T-helper 17 cell (primary cell): ENCODE results near the gene GLRX2. TPM values are rescaled to one million over a fixed set of nuclear protein-coding genes. Genes with fewer than 3 reads are reported as not detected.
"Not testable (repeated sequence)": the region's sequence is repeated elsewhere in the genome, so short reads cannot be mapped to it uniquely, and the experiment has no call there.

Source experiments
- ATAC-seq: fragments of 150-1000 bp; cut with Tn5 transposase; 2 replicates; pipeline ENCODE4 v1.10.0; 2021; ENCODE audit warnings: mild to moderate bottlenecking, moderate library complexity
- DNase-seq, 3 donors: peaks; one replicate each; pipeline versions ENCODE4 v3.0.0 to v3.0.0-alpha.2; 2020 to 2021
- H3K9me3 ChIP-seq: one replicate; pipeline ENCODE4 v1.7.0; 2013; ENCODE audit warnings: low read length, mild to moderate bottlenecking; ENCODE audit not compliant: control insufficient read depth, poor library complexity, severe bottlenecking
- H3K27ac Mint-ChIP-seq: one replicate; pipeline ENCODE4 v1.8.0; 2022; ENCODE audit warnings: mild to moderate bottlenecking, moderate library complexity, mixed read lengths
- H3K27me3 Mint-ChIP-seq: one replicate; pipeline ENCODE4 v1.8.0; 2022; ENCODE audit warnings: mixed read lengths
- H3K36me3 Mint-ChIP-seq: one replicate; pipeline ENCODE4 v1.8.0; 2022; ENCODE audit warnings: low read depth, mixed read lengths
- H3K4me1 Mint-ChIP-seq: one replicate; pipeline ENCODE4 v1.8.0; 2022; ENCODE audit warnings: mild to moderate bottlenecking, mixed read lengths
- H3K4me3 Mint-ChIP-seq: one replicate; pipeline ENCODE4 v1.8.0; 2022; ENCODE audit warnings: mild to moderate bottlenecking, moderate library complexity, mixed read lengths
- total RNA-seq, 4 donors: library from RNA in 2 of 4; stranded (reverse) in 2 of 4; gene quantifications; one replicate each; pipeline ENCODE4 v1.2.3 and lab custom pipeline; 2022 to 2026

GLRX2 gene
- total RNA-seq, 2 donors from 2014 or later = 7.0 to 7.8 TPM

GRCh38 chr1:193069748-193070385 is 35.3 kb downstream of the GLRX2 start:
- no peaks in the 10 kb centered on the region for H3K27me3 Mint-ChIP-seq
- peaks cover 38% of the 10 kb centered on the region for H3K4me1 Mint-ChIP-seq
- DNase-seq = no peak
- peak overlapping the region; percentile 51 for H3K27ac Mint-ChIP-seq
- H3K36me3 Mint-ChIP-seq = peaks cover 8% of the 10 kb centered on the region
- H3K9me3 ChIP-seq = no peaks in the 10 kb centered on the region
- peak; percentile 44 for ATAC-seq
- peak overlapping the region; percentile 15 for H3K4me3 Mint-ChIP-seq

- H3K36me3 Mint-ChIP-seq = peaks cover 6% of the 10 kb centered on the region
- H3K4me1 Mint-ChIP-seq = peaks cover 48% of the 10 kb centered on the region
- H3K27me3 Mint-ChIP-seq = no peaks in the 10 kb centered on the region
- peak overlapping the region; percentile 78 for H3K27ac Mint-ChIP-seq
- ATAC-seq (no peak), DNase-seq (no peak)
- H3K9me3 ChIP-seq = no peaks in the 10 kb centered on the region
- no peak overlapping the region for H3K4me3 Mint-ChIP-seq
Measured at GRCh38 chr1:193068013-193068412, 37.2 kb downstream of the GLRX2 start.

GRCh38 chr1:193066606-193067005 is 38.6 kb downstream of the GLRX2 start:
- no peak overlapping the region for H3K4me3 Mint-ChIP-seq

GRCh38 chr1:193065954-193066353 is 39.3 kb downstream of the GLRX2 start:
- peaks cover 57% of the 10 kb centered on the region for H3K4me1 Mint-ChIP-seq
- H3K9me3 ChIP-seq = no peaks in the 10 kb centered on the region
- no peaks in the 10 kb centered on the region for H3K27me3 Mint-ChIP-seq
- H3K27ac Mint-ChIP-seq = peak overlapping the region; percentile 90
- H3K36me3 Mint-ChIP-seq = peaks cover 6% of the 10 kb centered on the region
- no peak for DNase-seq
- H3K4me3 Mint-ChIP-seq = peak overlapping the region; percentile 19
- ATAC-seq = no peak

More at GRCh38 chr1:193066606-193067005, 38.6 kb downstream of the GLRX2 start:
- Mint-ChIP-seq H3K27me3 (no peaks in the 10 kb centered on the region), H3K36me3 (peaks cover 6% of the 10 kb centered on the region), H3K27ac (peak overlapping the region; percentile 90), H3K4me1 (peaks cover 53% of the 10 kb centered on the region)
- ATAC-seq (no peak), DNase-seq (no peak)
- no peaks in the 10 kb centered on the region for H3K9me3 ChIP-seq

- H3K4me1 Mint-ChIP-seq = peaks cover 56% of the 10 kb centered on the region
- peaks cover 5% of the 10 kb centered on the region for H3K36me3 Mint-ChIP-seq
- H3K9me3 ChIP-seq = no peaks in the 10 kb centered on the region
- H3K4me3 Mint-ChIP-seq = no peak overlapping the region
- no peak for ATAC-seq
- H3K27ac Mint-ChIP-seq = peak overlapping the region; percentile 39
- DNase-seq = no peak
- no peaks in the 10 kb centered on the region for H3K27me3 Mint-ChIP-seq
Measured at GRCh38 chr1:193062698-193063463, 42.3 kb downstream of the GLRX2 start.

GRCh38 chr1:193060938-193061337 is 44.3 kb downstream of the GLRX2 start:
- Mint-ChIP-seq H3K4me3 (peak overlapping the region; percentile 99), H3K27me3 (no peaks in the 10 kb centered on the region), H3K4me1 (peaks cover 56% of the 10 kb centered on the region), H3K36me3 (peaks cover 4% of the 10 kb centered on the region), H3K27ac (no peak overlapping the region)
- H3K9me3 ChIP-seq = no peaks in the 10 kb centered on the region
- DNase-seq (no peak), ATAC-seq (no peak)

- H3K36me3 Mint-ChIP-seq = peaks cover 4% of the 10 kb centered on the region
- H3K4me1 Mint-ChIP-seq = peaks cover 51% of the 10 kb centered on the region
- ATAC-seq (no peak), DNase-seq (no peak)
- no peaks in the 10 kb centered on the region for H3K9me3 ChIP-seq
- H3K27me3 Mint-ChIP-seq = no peaks in the 10 kb centered on the region
- peak overlapping the region; percentile 98 for H3K27ac Mint-ChIP-seq
- peak overlapping the region; percentile 99 for H3K4me3 Mint-ChIP-seq
Measured at GRCh38 chr1:193060406-193060805, 44.8 kb downstream of the GLRX2 start.

GRCh38 chr1:193060115-193060403 is 45.2 kb downstream of the GLRX2 start:
- Mint-ChIP-seq H3K4me1 (peaks cover 50% of the 10 kb centered on the region), H3K27me3 (no peaks in the 10 kb centered on the region), H3K27ac (peak overlapping the region; percentile 98), H3K36me3 (peaks cover 4% of the 10 kb centered on the region), H3K4me3 (peak overlapping the region; percentile 99)
- DNase-seq (no peak), ATAC-seq (no peak)
- H3K9me3 ChIP-seq = no peaks in the 10 kb centered on the region

GRCh38 chr1:193059282-193060114 is 45.7 kb downstream of the GLRX2 start, which contains the start of the genes RO60 and UCHL5:
RO60 (plus strand) TSS chr1:193059612; CDS start chr1:193069055, 9,443 bp downstream.
UCHL5 (minus strand) TSS chr1:193059360; CDS start chr1:193059260, 100 bp downstream.
- H3K27ac Mint-ChIP-seq = peak within 1 kb of the TSS; percentile 98
- peaks cover 49% of the 10 kb centered on the region for H3K4me1 Mint-ChIP-seq
- no peaks in the 10 kb centered on the region for H3K9me3 ChIP-seq
- ATAC-seq = peak; percentile 97
- peak within 1 kb of the TSS; percentile 99 for H3K4me3 Mint-ChIP-seq
- peak; percentile 83 to 92 (median 87) for DNase-seq
- H3K36me3 Mint-ChIP-seq = peaks cover 4% of the 10 kb centered on the region
- H3K27me3 Mint-ChIP-seq = no peaks in the 10 kb centered on the region

GRCh38 chr1:193058529-193059281 is 46.5 kb downstream of the GLRX2 start:
- Mint-ChIP-seq H3K4me1 (peaks cover 43% of the 10 kb centered on the region), H3K27ac (peak overlapping the region; percentile 98), H3K27me3 (no peaks in the 10 kb centered on the region), H3K4me3 (peak overlapping the region; percentile 99), H3K36me3 (peaks cover 4% of the 10 kb centered on the region)
- DNase-seq = peak; percentile 6 to 26 (median 20)
- H3K9me3 ChIP-seq = no peaks in the 10 kb centered on the region
- ATAC-seq = peak; percentile 9

- Mint-ChIP-seq H3K36me3 (peaks cover 2% of the 10 kb centered on the region), H3K4me1 (peaks cover 24% of the 10 kb centered on the region), H3K27ac (no peak overlapping the region), H3K4me3 (no peak overlapping the region), H3K27me3 (no peaks in the 10 kb centered on the region)
- no peaks in the 10 kb centered on the region for H3K9me3 ChIP-seq
- no peak for DNase-seq
- ATAC-seq = no peak
Measured at GRCh38 chr1:193054169-193054675, 51.0 kb downstream of the GLRX2 start.

- not testable (repeated sequence) for H3K36me3 Mint-ChIP-seq, H3K9me3 ChIP-seq, H3K4me1 Mint-ChIP-seq, DNase-seq, ATAC-seq, H3K27ac Mint-ChIP-seq, H3K4me3 Mint-ChIP-seq, H3K27me3 Mint-ChIP-seq
Measured at GRCh38 chr1:193048913-193049312, 56.3 kb downstream of the GLRX2 start.
